DND-41 (cell line): ENCODE results near the gene RAI1.

Experiments
- EZH2 ChIP-seq: IDR thresholded peaks from 3 replicates; pipeline ENCODE4 v1.6.1; 2012; ENCODE audit warnings: borderline replicate concordance, low read depth, mild to moderate bottlenecking, moderate library complexity, low read length, inconsistent platforms; ENCODE audit not compliant: severe bottlenecking
- TF ChIP-seq, protein P1 (sequence below): IDR thresholded peaks from 2 replicates; pipeline ENCODE4 v1.5.1; 2012; ENCODE audit warnings: borderline replicate concordance, low read length, moderate library complexity, mild to moderate bottlenecking; ENCODE audit not compliant: poor library complexity, severe bottlenecking; ENCODE audit errors: extremely low read depth

DNA sequence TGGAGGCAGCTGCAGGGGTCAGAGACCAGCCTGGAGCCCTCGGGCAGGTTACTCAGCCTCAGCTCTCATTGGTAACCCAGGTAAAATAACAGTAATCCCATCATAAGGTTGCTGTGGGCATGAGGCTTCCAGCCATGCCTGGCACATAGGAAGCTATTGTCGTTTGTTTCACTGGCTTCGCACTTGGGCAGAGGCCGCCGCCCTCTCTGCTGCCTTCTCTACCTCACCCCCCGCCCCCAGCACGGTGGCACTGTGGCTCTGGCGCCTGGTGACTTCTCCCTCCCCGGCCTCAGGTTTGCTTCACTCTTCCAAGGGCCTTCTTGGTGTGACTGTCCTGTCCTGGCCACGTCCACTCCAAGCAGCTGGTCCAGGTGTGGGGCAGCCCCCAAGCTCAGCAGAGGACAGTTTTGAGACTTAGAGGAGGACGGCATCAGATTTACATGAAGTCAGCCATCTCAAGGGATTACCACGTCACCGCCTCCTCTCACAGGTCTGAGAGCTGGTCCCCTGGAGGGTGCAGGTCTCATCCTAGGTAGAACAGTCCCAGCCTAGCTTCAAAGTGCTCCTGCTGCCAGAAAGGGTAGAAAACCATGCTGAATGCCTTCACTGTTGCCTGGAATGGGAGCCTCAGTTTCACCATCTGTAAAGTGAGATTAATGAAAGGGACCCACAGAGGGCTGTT is 120.7 kb downstream of the RAI1 start:
- TF ChIP-seq, protein P1, sequence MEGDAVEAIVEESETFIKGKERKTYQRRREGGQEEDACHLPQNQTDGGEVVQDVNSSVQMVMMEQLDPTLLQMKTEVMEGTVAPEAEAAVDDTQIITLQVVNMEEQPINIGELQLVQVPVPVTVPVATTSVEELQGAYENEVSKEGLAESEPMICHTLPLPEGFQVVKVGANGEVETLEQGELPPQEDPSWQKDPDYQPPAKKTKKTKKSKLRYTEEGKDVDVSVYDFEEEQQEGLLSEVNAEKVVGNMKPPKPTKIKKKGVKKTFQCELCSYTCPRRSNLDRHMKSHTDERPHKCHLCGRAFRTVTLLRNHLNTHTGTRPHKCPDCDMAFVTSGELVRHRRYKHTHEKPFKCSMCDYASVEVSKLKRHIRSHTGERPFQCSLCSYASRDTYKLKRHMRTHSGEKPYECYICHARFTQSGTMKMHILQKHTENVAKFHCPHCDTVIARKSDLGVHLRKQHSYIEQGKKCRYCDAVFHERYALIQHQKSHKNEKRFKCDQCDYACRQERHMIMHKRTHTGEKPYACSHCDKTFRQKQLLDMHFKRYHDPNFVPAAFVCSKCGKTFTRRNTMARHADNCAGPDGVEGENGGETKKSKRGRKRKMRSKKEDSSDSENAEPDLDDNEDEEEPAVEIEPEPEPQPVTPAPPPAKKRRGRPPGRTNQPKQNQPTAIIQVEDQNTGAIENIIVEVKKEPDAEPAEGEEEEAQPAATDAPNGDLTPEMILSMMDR = no peak
- TF ChIP-seq EZH2 = no peak
